AG10803 (cell line): ENCODE results near the gene DOCK1.

ENCODE experiments used
- DNase-seq: peaks from one replicate; pipeline ENCODE4 v3.0.0; 2010; ENCODE audit warnings: low read depth
- H3K4me3 ChIP-seq: 2 replicates; pipeline ENCODE4 v1.5.1; 2011; ENCODE audit warnings: mild to moderate bottlenecking, low read length, control low read depth
- TF ChIP-seq, protein P1 (sequence below): conservative IDR thresholded peaks from 2 replicates; pipeline ENCODE4 v1.5.1; 2011; ENCODE audit warnings: mild to moderate bottlenecking, low read length, control low read depth, inconsistent platforms

DOCK1 gene

DNA sequence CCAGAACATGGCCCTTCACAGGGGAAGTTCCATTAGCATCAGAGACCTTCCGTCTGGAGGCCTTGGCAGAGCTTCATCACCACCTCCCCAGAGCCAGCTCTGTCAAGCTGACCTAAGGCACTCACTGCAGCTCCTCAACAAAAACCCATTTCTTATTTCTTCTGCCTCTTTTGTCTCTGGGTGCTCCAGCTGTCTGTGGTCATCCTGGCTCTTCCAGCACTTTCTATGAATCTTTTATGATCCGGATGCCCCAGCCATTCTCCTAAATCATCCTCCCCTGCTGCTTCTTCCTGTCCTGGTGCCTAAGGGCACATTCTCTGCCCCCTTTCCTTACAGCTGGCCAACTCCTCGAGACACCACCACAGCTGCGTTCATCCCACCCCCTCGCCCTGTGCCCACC, 462.9 kb downstream of the DOCK1 start:
- no peak overlapping the region for H3K4me3 ChIP-seq
- TF ChIP-seq, protein P1, sequence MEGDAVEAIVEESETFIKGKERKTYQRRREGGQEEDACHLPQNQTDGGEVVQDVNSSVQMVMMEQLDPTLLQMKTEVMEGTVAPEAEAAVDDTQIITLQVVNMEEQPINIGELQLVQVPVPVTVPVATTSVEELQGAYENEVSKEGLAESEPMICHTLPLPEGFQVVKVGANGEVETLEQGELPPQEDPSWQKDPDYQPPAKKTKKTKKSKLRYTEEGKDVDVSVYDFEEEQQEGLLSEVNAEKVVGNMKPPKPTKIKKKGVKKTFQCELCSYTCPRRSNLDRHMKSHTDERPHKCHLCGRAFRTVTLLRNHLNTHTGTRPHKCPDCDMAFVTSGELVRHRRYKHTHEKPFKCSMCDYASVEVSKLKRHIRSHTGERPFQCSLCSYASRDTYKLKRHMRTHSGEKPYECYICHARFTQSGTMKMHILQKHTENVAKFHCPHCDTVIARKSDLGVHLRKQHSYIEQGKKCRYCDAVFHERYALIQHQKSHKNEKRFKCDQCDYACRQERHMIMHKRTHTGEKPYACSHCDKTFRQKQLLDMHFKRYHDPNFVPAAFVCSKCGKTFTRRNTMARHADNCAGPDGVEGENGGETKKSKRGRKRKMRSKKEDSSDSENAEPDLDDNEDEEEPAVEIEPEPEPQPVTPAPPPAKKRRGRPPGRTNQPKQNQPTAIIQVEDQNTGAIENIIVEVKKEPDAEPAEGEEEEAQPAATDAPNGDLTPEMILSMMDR = no peak
- DNase-seq = no peak

DNA sequence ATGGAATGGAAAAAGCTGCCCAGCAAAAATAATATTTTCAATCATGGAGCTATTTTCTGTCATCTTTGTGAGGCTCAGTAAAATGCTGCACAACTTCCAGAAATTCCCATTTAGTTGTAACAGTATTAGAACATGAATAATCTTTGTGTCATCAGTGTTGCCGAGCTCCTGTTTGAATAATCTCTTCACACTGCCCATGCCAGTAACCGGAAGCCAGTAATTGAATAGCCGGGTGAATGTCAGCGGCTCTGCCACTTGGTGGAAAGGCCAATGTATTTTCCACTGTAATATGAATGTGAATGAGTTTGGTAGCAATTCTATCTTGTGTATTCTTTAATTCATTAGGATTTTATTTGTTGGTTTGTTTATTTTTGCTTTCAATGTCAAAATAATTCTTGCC, 463.7 kb downstream of the DOCK1 start:
- no peak for DNase-seq
- TF ChIP-seq, protein P1 = no peak
- no peak overlapping the region for H3K4me3 ChIP-seq

DNA sequence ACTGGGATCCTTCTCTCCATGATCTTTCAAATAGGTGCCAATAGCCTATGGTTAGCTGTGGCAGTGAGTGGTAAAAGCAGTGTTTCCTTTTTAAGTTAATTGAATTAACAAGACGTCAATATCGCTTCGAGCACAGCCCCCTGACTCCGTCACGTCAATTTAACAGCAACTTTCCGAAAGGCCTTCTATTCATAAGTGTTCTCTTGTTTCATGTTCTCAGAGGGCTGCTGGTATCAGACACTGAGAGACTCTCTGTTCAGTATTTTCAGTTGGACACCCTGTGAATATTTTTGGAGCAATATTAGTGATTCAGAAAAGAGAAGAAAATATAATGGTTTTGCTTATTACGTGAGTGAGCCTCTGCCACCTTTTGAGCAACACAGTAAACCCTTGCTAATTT, 465.4 kb downstream of the DOCK1 start:
- TF ChIP-seq, protein P1 = no peak
- no peak for DNase-seq
- no peak overlapping the region for H3K4me3 ChIP-seq

DNA sequence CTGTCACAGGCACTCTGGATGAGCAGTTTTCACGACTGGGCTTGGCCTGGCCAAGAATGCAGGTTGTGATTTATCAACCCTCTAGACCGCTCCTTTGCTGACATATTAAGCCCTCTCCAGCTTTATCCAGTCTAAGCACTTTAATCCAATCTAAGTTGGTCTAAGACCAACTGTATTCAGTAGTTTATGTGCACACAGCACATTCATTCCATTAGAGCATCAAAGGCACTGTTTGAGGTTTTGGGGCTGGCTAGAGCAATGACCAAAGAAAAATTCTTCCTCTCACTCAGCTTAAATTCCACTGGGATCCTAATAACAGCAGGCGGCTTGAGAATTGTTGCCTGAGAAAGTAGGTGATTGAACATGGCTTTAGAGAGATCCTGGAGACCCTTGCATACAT, 467.1 kb downstream of the DOCK1 start:
- no peak overlapping the region for H3K4me3 ChIP-seq
- TF ChIP-seq, protein P1 = no peak
- DNase-seq = no peak

DNA sequence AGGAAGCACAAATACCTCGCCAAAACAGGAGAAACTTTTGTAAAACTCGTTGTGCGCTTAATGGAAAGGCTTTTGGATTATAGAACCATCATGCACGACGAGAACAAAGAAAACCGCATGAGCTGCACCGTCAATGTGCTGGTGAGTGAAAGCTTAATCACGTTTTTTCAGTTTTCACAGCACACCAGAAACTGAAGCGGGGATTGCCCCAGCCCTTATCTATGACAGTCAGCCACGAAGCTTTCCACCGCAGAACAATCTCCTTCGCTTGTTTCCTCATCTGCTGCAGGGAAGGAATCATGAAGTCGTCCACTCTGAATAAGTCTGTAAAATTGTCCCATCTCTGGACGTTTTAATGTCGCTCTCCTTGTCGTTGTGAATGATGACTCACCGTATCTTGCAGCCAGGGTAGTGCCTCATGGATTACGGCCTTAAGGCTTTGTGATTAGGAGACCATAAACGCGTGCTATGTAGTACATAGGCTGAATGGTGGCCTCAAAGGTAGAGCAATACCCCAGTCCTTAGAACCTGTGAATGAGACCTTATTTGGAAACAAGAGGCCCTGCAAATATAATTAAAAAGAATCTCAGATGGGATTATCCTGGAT, 468.9 kb downstream of the DOCK1 start:
- no peak for DNase-seq
- H3K4me3 ChIP-seq = no peak overlapping the region
- TF ChIP-seq, protein P1 = no peak

DNA sequence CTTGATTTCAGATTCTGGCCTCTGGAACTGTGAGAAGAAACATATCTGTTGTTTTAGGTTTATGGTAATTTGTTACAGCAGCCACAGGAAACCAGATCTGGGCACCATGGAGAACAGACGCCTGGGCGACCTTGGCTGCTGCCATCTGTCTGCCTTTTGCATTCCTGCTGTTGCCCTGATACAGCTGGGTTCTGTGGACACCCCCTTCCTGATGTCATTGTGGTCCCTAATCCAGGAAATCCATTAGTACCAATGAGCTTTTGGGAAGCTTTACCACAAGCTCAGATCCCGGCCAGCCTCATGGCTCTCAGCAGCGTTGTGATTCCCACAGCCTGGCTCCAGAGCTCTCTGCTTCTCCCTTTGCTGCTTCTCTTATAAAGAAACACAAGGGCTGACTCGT, 469.7 kb downstream of the DOCK1 start:
- no peak overlapping the region for H3K4me3 ChIP-seq
- no peak for DNase-seq
- TF ChIP-seq, protein P1 = no peak

DNA sequence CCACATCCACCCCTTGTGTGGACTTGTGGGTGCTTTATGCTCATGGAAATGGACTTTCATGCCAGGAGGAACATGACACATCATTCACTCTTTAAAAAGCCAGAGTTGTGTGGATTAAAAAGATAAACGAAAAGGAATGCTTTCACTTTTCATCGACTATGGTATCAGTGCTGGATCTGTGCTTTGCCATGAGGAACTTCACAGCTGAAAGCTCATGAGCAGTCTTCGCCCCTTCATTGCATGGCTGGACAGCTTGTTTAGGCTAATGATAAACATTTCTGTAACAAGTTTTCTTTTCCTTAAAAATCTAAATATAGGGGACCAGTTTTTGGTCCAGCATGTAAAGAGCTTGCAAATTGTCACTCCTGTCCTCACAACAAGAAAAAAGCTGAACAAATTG, 470.2 kb downstream of the DOCK1 start:
- no peak for DNase-seq
- H3K4me3 ChIP-seq = no peak overlapping the region
- TF ChIP-seq, protein P1 = no peak
